Measurements from ENCODE around the gene TXNL4B.

- TF ChIP-seq CTCF (IDR thresholded peaks at IDR 0.05) (no peak), POLR2AphosphoS5 (IDR thresholded peaks at IDR 0.05) (no peak), POLR2A (IDR thresholded peaks at IDR 0.05) (no peak)
Observed at GRCh38 chr16:72132726-72133125, 39.3 kb upstream of the TXNL4B start.
